Neural cell (in vitro differentiated cells): ENCODE data around the gene DCTN4. TPM values are rescaled to one million over a fixed set of nuclear protein-coding genes. Genes with fewer than 3 reads are reported as not detected.

Experiments
- H2AFZ ChIP-seq: fragments of 200-600, 300-800 bp; sonication (generic), shearing (Covaris generic); 2 replicates; pipeline ENCODE4 v1.6.0; 2014; ENCODE audit warnings: low read depth, mild to moderate bottlenecking, antibody characterized with exemption, low read length, moderate library complexity
- H3F3A ChIP-seq: fragments of 200-600 bp; shearing (Covaris generic); 2 replicates; pipeline ENCODE4 v1.6.1; 2016; ENCODE audit warnings: mild to moderate bottlenecking, moderate library complexity, mixed read lengths, antibody characterized with exemption, low read length; ENCODE audit not compliant: insufficient read depth, poor library complexity, severe bottlenecking
- H3K27ac ChIP-seq: fragments of 200-600, 300-800 bp; sonication (generic), shearing (Covaris generic); 2 replicates; pipeline ENCODE4 v1.5.1; 2014; ENCODE audit warnings: mild to moderate bottlenecking, low read length, moderate library complexity
- H3K27me3 ChIP-seq: fragments of 300-800, 200-600 bp; sonication (generic), shearing (Covaris generic); 2 replicates; pipeline ENCODE4 v1.6.0; 2014; ENCODE audit warnings: mild to moderate bottlenecking, low read depth, low read length, moderate library complexity; ENCODE audit not compliant: insufficient read depth
- H3K36me3 ChIP-seq: fragments of 300-800, 200-600 bp; sonication (generic), shearing (Covaris generic); 2 replicates; pipeline ENCODE4 v1.5.1; 2014; ENCODE audit warnings: mild to moderate bottlenecking, antibody characterized with exemption, low read length, moderate library complexity; ENCODE audit not compliant: insufficient read depth
- H3K4me2 ChIP-seq: fragments of 300-800, 200-600 bp; sonication (generic), shearing (Covaris generic); 2 replicates; pipeline ENCODE4 v1.6.0; 2014; ENCODE audit warnings: mild to moderate bottlenecking, low read length
- H3K4me3 ChIP-seq: fragments of 300-800, 200-600 bp; sonication (generic), shearing (Covaris generic); 2 replicates; pipeline ENCODE4 v1.5.1; 2014; ENCODE audit warnings: mild to moderate bottlenecking, low read length, moderate library complexity
- H3K79me2 ChIP-seq: fragments of 200-600 bp; shearing (Covaris generic); replicated peaks from 2 replicates; pipeline ENCODE4 v1.6.0; 2014; ENCODE audit warnings: mild to moderate bottlenecking, low read length, moderate library complexity; ENCODE audit not compliant: insufficient read depth
- H3K9ac ChIP-seq: fragments of 300-800, 200-600 bp; sonication (generic), shearing (Covaris generic); 2 replicates; pipeline ENCODE4 v1.6.1; 2016; ENCODE audit warnings: mild to moderate bottlenecking, low read length, mixed read lengths
- H3K9me2 ChIP-seq: fragments of 200-600 bp; shearing (Covaris generic); 2 replicates; pipeline ENCODE4 v1.6.1; 2016; ENCODE audit warnings: mild to moderate bottlenecking, low read length, mixed read lengths; ENCODE audit not compliant: insufficient read depth
- H3K9me3 ChIP-seq: fragments of 200-600, 300-800 bp; sonication (generic), shearing (Covaris generic); 2 replicates; pipeline ENCODE4 v1.6.1; 2016; ENCODE audit warnings: mild to moderate bottlenecking, mixed run types, low read length, moderate library complexity, mixed read lengths
- H4K20me1 ChIP-seq: fragments of 200-600 bp; shearing (Covaris generic); 2 replicates; pipeline ENCODE4 v1.6.1; 2016; ENCODE audit warnings: mild to moderate bottlenecking, mixed run types; ENCODE audit not compliant: insufficient read depth
- CTCF ChIP-seq: fragments of 450-650 bp; IDR thresholded peaks from 2 replicates; pipeline ENCODE4 v1.5.1; 2014; ENCODE audit warnings: antibody characterized with exemption, mild to moderate bottlenecking, moderate library complexity; ENCODE audit not compliant: poor library complexity, severe bottlenecking
- EP300 ChIP-seq: fragments of 450-650 bp; conservative IDR thresholded peaks from 2 replicates; pipeline ENCODE4 v1.6.1; 2014; ENCODE audit warnings: antibody characterized with exemption, mild to moderate bottlenecking, moderate library complexity; ENCODE audit not compliant: poor library complexity, severe bottlenecking
- EZH2 ChIP-seq: fragments of 200-600, 300-800 bp; shearing (Covaris generic), sonication (generic); IDR thresholded peaks from 2 replicates; pipeline ENCODE4 v1.6.1; 2014; ENCODE audit warnings: antibody characterized with exemption, low read length, borderline replicate concordance, mild to moderate bottlenecking; ENCODE audit not compliant: insufficient read depth, poor library complexity, severe bottlenecking
- MXI1 ChIP-seq: fragments of 450-650 bp; conservative IDR thresholded peaks from 2 replicates; pipeline ENCODE4 v1.6.1; 2014; ENCODE audit warnings: antibody characterized with exemption, mild to moderate bottlenecking; ENCODE audit not compliant: poor library complexity, severe bottlenecking
- POLR2AphosphoS5 ChIP-seq: IDR thresholded peaks from 2 replicates; pipeline ENCODE4 v1.6.1; 2012
- RAD21 ChIP-seq: fragments of 450-650 bp; conservative IDR thresholded peaks from 2 replicates; pipeline ENCODE4 v1.6.1; 2014; ENCODE audit warnings: antibody characterized with exemption, mild to moderate bottlenecking, moderate library complexity
- SMC3 ChIP-seq: fragments of 450-650 bp; conservative IDR thresholded peaks from 2 replicates; pipeline ENCODE4 v1.6.1; 2014; ENCODE audit warnings: antibody characterized with exemption, mild to moderate bottlenecking, moderate library complexity; ENCODE audit not compliant: poor library complexity
- TAF1 ChIP-seq: IDR thresholded peaks from 2 replicates; pipeline ENCODE4 v1.6.1; 2012; ENCODE audit warnings: low read depth
- polyA plus RNA-seq: library from polyadenylated mRNA; depleted of rRNA; stranded (reverse); fragments of >200 nt; gene quantifications from 2 replicates; pipeline ENCODE4 v1.2.3, GENCODE V29; 2014
- TF ChIP-seq, protein P1 (sequence below): IDR thresholded peaks from 2 replicates; pipeline ENCODE4 v1.6.1; 2012; ENCODE audit warnings: borderline replicate concordance

The DCTN4 gene
- polyA plus RNA-seq, 1 donor from 2014 or later = 117 TPM

DNA sequence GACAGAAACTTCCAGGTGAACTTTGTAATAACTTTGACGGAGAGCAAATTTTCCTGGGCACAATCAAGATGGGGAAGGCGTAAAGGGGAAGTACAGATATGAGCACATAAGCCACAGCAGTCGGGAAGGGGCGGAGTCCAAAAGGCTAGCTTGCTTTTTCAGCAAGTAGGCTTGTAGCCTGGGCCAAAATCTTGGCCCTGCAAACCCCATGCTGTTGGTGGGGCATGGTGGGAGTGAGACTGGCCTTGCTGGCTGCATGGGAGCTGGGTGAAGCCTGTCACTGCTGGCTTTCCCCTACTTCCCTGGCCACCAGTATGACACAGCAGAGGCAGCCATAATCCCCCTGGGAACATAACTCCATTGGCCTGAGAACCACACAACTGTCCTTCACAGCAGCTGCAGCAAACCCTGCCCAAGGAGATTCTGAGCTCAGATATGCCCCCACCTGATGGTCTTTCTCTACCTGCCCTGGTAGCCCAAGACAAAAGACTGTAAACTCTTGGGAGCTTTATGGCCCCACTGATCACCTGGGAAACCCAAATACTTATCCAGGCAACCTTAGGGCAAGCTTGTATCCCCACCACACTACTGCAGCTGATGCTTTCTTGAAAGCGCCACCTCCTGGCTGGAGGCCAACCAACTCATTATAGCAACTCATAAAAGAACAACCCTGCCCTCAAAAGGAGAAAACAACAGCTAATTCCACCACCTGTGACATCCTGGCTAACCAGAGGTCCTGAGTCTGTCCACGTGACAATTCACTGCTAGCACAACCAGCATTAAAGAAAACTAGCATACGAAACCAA, 24.0 kb downstream of the DCTN4 start:
- Histone ChIP-seq H3K9me3 (peaks cover 3% of the 10 kb centered on the region), H3K9ac (no peak overlapping the region), H3K36me3 (peaks cover 12% of the 10 kb centered on the region), H4K20me1 (no peaks in the 10 kb centered on the region), H3K4me3 (no peak overlapping the region), H3K27me3 (no peaks in the 10 kb centered on the region), H3F3A (no peaks in the 10 kb centered on the region), H3K79me2 (peaks cover 6% of the 10 kb centered on the region), H3K4me2 (no peak overlapping the region), H3K27ac (no peak overlapping the region), H2AFZ (no peak overlapping the region), H3K9me2 (no peaks in the 10 kb centered on the region)
- TF ChIP-seq POLR2AphosphoS5 = no peak
- no peak for TF ChIP-seq CTCF
- TF ChIP-seq MXI1 = no peak
- TF ChIP-seq SMC3 = no peak
- TF ChIP-seq RAD21 = no peak
- no peak for TF ChIP-seq TAF1
- TF ChIP-seq EP300 = no peak

GRCh38 chr5:150731669-150732242, 27.1 kb downstream of the DCTN4 start:
- H4K20me1 ChIP-seq = no peaks in the 10 kb centered on the region
- H3K27ac ChIP-seq = no peak overlapping the region
- no peak overlapping the region for H3K9ac ChIP-seq
- H3K4me3 ChIP-seq = no peak overlapping the region
- H2AFZ ChIP-seq = no peak overlapping the region
- TF ChIP-seq, protein P1, sequence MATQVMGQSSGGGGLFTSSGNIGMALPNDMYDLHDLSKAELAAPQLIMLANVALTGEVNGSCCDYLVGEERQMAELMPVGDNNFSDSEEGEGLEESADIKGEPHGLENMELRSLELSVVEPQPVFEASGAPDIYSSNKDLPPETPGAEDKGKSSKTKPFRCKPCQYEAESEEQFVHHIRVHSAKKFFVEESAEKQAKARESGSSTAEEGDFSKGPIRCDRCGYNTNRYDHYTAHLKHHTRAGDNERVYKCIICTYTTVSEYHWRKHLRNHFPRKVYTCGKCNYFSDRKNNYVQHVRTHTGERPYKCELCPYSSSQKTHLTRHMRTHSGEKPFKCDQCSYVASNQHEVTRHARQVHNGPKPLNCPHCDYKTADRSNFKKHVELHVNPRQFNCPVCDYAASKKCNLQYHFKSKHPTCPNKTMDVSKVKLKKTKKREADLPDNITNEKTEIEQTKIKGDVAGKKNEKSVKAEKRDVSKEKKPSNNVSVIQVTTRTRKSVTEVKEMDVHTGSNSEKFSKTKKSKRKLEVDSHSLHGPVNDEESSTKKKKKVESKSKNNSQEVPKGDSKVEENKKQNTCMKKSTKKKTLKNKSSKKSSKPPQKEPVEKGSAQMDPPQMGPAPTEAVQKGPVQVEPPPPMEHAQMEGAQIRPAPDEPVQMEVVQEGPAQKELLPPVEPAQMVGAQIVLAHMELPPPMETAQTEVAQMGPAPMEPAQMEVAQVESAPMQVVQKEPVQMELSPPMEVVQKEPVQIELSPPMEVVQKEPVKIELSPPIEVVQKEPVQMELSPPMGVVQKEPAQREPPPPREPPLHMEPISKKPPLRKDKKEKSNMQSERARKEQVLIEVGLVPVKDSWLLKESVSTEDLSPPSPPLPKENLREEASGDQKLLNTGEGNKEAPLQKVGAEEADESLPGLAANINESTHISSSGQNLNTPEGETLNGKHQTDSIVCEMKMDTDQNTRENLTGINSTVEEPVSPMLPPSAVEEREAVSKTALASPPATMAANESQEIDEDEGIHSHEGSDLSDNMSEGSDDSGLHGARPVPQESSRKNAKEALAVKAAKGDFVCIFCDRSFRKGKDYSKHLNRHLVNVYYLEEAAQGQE = no peak
- TF ChIP-seq EP300 (no peak), MXI1 (no peak), TAF1 (no peak), RAD21 (no peak), EZH2 (no peak), CTCF (no peak), SMC3 (no peak), POLR2AphosphoS5 (no peak)
- no peaks in the 10 kb centered on the region for H3K27me3 ChIP-seq
- H3K4me2 ChIP-seq = no peak overlapping the region
- peaks cover 6% of the 10 kb centered on the region for H3K79me2 ChIP-seq
- peaks cover 15% of the 10 kb centered on the region for H3K36me3 ChIP-seq
- peaks cover 3% of the 10 kb centered on the region for H3K9me3 ChIP-seq
- no peaks in the 10 kb centered on the region for H3K9me2 ChIP-seq
- no peaks in the 10 kb centered on the region for H3F3A ChIP-seq
